Measurements from ENCODE around the gene CAND2. TPM values are rescaled to one million over a fixed set of nuclear protein-coding genes. Genes with fewer than 3 reads are reported as not detected.
"Not testable (repeated sequence)": the region's sequence is repeated elsewhere in the genome, so short reads cannot be mapped to it uniquely, and the experiment has no call there.

The CAND2 gene
- total and polyA plus RNA-seq, 3 donors from 2014 or later, result 38.0 to 128 (median 118) TPM

DNA sequence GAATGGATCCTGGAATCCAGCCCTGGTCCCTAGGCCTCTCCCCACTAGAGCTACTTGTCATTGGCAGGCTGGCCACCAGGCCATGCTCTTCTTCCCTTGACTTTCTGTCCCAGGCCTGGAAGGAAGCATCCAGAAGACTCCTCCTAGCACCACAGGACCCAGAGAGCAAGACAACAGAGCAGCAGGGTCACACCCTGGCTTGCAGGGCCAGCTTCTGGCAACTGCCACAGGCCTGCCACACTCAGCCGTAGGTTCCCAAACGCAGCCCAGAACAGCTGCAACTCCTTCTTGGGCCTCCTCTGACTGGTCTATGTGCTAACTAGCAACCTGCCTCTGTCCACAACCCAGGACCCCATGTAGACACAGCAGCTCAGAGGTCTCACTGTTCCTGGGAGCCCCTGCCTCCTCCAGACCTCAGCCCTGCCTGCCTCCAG lies 81.7 kb downstream of the CAND2 start:
- Histone ChIP-seq H3K9me3 (no peaks in the 10 kb centered on the region), H3K36me3 (ENCODE audit: low read depth, missing control alignments) (no peaks in the 10 kb centered on the region), H3K4me3 (no peak overlapping the region), H3K27ac (no peak overlapping the region), H3K4me1 (peaks cover 26% of the 10 kb centered on the region), H3K27me3 (no peaks in the 10 kb centered on the region)
- no peak for DNase-seq
- intact Hi-C loops (cut with DNase I; ENCODE audit: low total_unique reads), result loop anchor here (10.0 kb wide), 1 partner anchor 107 kb away; no protein-coding TSS in a partner anchor
- TF ChIP-seq, protein P1, sequence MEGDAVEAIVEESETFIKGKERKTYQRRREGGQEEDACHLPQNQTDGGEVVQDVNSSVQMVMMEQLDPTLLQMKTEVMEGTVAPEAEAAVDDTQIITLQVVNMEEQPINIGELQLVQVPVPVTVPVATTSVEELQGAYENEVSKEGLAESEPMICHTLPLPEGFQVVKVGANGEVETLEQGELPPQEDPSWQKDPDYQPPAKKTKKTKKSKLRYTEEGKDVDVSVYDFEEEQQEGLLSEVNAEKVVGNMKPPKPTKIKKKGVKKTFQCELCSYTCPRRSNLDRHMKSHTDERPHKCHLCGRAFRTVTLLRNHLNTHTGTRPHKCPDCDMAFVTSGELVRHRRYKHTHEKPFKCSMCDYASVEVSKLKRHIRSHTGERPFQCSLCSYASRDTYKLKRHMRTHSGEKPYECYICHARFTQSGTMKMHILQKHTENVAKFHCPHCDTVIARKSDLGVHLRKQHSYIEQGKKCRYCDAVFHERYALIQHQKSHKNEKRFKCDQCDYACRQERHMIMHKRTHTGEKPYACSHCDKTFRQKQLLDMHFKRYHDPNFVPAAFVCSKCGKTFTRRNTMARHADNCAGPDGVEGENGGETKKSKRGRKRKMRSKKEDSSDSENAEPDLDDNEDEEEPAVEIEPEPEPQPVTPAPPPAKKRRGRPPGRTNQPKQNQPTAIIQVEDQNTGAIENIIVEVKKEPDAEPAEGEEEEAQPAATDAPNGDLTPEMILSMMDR (IDR thresholded peaks at IDR 0.05), result no peak
- TF ChIP-seq POLR2A (IDR thresholded peaks at IDR 0.05), result no peak
- 64% methylated on average over 2 of the region's 2 CpGs; no CpG with 5 or more reads in 1 of the 2 donors for WGBS, 2 donors

DNA sequence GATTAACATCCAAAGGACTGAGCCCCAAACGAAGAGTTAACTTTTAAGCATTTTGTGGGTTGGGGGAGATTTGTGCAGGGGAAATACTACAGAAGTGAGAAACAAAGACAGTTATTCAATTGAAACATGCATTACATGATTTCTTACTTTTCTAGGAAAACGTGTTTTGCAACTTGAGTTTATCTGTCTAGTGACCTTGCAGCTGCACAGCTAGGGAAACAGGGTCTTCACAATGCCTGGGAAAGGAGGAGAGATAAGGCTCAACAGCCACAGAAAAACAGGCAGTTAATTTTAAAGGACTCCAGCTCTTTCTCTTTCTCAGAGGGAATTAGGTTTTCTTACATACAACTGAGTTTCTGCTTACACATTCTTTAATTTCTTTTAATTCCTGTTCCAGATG lies 82.3 kb downstream of the CAND2 start:
- H3K36me3 ChIP-seq (ENCODE audit: low read depth, missing control alignments); H3K27ac ChIP-seq: not testable (repeated sequence)

DNA sequence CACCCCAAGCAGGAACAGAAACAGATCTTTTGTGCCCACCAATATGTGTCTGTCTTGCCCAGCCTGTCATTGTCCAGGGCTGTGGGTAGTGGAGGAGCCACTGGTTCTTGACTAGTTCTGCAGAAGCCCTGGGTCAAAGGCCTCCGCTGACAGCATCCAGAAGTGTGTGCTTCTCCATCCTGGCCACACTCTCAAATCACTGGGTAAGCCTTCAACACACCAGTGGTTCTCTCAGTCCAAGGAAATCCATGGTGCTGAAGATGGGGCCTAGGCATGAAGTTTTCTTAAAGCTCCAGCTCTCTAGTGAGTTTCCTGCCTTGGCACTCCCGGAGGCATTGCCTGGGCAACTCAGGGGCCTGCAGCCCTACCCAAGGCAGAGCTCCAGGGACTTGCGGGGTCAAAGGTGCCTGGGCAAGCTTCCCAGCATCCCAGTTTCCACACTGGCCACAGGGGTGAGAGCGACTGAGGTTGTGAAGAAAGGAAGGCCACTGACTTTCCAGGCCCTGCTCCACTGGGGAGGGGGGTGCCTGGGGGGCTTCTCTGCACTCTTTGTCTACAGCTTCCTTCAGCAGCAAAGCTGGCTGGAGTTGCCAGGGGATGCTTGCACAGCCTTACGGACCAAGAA lies 82.8 kb downstream of the CAND2 start:
- TF ChIP-seq POLR2A (IDR thresholded peaks at IDR 0.05), result no peak
- TF ChIP-seq, protein P1 (IDR thresholded peaks at IDR 0.05), result no peak
- H3K4me3 ChIP-seq, result no peak overlapping the region
- no peak overlapping the region for H3K27ac ChIP-seq
- no peaks in the 10 kb centered on the region for H3K9me3 ChIP-seq
- H3K4me1 ChIP-seq, result peaks cover 26% of the 10 kb centered on the region
- intact Hi-C loops (cut with DNase I; ENCODE audit: low total_unique reads), result loop anchor here (10.0 kb wide), 1 partner anchor 105 kb away; no protein-coding TSS in a partner anchor
- no peak for DNase-seq
- H3K36me3 ChIP-seq (ENCODE audit: low read depth, missing control alignments), result no peaks in the 10 kb centered on the region
- no peaks in the 10 kb centered on the region for H3K27me3 ChIP-seq
- WGBS, 2 donors, result 76 to 100% methylated on average over 1 to 5 of the region's 5 CpGs

More for the DNA sequence above, 82.3 kb downstream of the CAND2 start:
- 38 to 52% methylated on average over 2 of the region's 2 CpGs for WGBS, 2 donors
- H3K4me1 ChIP-seq, result peaks cover 26% of the 10 kb centered on the region
- H3K4me3 ChIP-seq, H3K9me3 ChIP-seq, H3K27me3 ChIP-seq, DNase-seq: not testable (repeated sequence)
- intact Hi-C loops (cut with DNase I; ENCODE audit: low total_unique reads), result loop anchor here (10.0 kb wide), 1 partner anchor 106 kb away; no protein-coding TSS in a partner anchor

DNA sequence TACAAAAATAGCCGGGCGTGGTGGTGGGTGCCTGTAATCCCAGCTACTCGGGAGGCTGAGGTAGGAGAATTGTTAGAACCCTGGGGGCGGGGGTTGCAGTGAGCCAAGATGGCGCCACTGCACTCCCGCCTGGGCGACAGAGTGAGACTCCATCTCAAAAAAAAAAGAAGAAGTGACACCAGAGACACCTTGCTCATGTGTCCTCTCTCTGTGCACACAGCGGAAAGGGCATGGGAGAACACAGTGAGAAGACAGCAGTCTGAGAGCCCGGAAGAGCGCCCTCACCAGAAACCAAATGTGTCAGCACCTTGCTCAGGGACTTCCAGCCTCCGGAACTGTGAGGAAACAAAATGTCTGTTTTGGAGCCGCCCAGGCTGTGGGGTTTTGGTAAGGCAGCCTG lies 85.4 kb downstream of the CAND2 start:
- H3K9me3 ChIP-seq; H3K36me3 ChIP-seq (ENCODE audit: low read depth, missing control alignments); H3K27me3 ChIP-seq; intact Hi-C loops (cut with DNase I; ENCODE audit: low total_unique reads); H3K27ac ChIP-seq; DNase-seq: not testable (repeated sequence)
- Histone ChIP-seq H3K4me3 (peak overlapping the region; percentile 13 to 54), H3K4me1 (peaks cover 19% of the 10 kb centered on the region)
- 61 to 80% methylated on average over 12 of the region's 12 CpGs for WGBS, 2 donors

DNA sequence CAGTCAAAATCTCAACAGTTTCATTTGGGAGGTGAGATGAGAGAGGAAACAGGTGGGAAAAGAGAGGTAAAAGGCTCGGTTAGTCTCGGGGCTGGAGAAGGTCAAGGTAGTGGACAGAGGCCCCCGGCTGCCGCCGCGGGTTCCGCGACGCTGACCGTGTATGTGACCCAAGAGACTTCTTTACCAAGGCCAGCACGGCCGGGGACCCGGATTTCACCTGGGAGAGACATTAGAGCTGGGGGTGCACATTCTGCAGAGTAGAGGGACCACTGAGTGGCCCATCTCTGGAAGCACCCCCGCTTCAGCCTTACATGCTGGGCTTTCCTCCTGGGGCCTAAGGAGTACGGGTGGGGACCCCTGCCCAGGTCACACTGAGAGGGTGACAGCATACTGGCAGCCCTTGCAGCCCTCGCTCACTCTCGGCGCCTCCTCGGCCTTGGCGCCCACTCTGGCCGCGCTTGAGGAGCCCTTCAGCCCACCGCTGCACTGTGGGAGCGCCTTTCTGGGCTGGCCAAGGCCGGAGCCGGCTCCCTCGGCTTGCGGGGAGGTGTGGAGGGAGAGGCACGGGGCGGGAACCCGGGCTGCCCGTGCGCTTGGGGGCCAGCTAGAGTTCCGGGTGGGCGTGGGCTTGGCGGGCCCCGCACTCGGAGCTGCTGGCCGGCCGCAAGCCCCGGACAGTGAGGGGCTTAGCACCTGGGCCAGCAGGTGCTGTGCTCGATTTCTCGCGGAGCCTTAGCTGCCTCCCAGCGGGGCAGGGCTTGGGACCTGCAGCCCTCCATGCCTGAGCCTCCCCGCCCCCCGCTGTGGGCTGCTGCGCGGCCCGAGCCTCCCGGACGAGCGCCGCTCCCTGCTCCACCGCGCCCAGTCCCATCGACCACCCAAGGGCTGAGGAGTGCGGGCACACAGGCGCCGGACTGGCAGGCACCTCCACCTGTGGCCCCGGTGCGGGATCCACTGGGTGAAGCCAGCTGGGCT lies 86.1 kb downstream of the CAND2 start:
- Histone ChIP-seq H3K36me3 (ENCODE audit: low read depth, missing control alignments) (no peaks in the 10 kb centered on the region), H3K4me1 (peaks cover 19% of the 10 kb centered on the region), H3K27ac (no peak overlapping the region), H3K4me3 (peak overlapping the region; percentile 13 to 54), H3K27me3 (no peaks in the 10 kb centered on the region), H3K9me3 (no peaks in the 10 kb centered on the region)
- intact Hi-C loops (cut with DNase I; ENCODE audit: low total_unique reads), result no loop called here
- no peak for TF ChIP-seq POLR2A (IDR thresholded peaks at IDR 0.05)
- TF ChIP-seq, protein P1 (IDR thresholded peaks at IDR 0.05), result no peak
- WGBS, 2 donors, result 72% methylated on average over 33 to 54 of the region's 62 CpGs
- DNase-seq, result no peak

All from testis (tissue), 3 donors.